Measurements from ENCODE around the gene HYPK.

Gene HYPK

GRCh38 chr15:43800286-43801141 is at the start of gene HYPK:
HYPK (plus strand) TSS chr15:43800599; CDS start chr15:43800623, 24 bp downstream.
- no peak for DNase-seq

GRCh38 chr15:43751885-43752284 is 48.5 kb upstream of the HYPK start:
- DNase-seq: no peak

- no peak for DNase-seq
These were observed 37.6 kb upstream of the HYPK start for GRCh38 chr15:43762824-43763223.

- DNase-seq: no peak
These were observed 36.5 kb upstream of the HYPK start for GRCh38 chr15:43763819-43764446.

- DNase-seq: no peak
These were observed 30.7 kb upstream of the HYPK start for GRCh38 chr15:43769584-43770228.

GRCh38 chr15:43771816-43772215 is 28.6 kb upstream of the HYPK start:
- no peak for DNase-seq

- no peak for DNase-seq
These were observed 27.8 kb upstream of the HYPK start for GRCh38 chr15:43772624-43773023.

GRCh38 chr15:43774062-43774461 is 26.3 kb upstream of the HYPK start:
- no peak for DNase-seq

GRCh38 chr15:43775411-43775965 is 24.9 kb upstream of the HYPK start:
- DNase-seq: peak; percentile 27

- DNase-seq: no peak
These were observed 24.2 kb upstream of the HYPK start for GRCh38 chr15:43776101-43776717.

- DNase-seq: no peak
These were observed 23.6 kb upstream of the HYPK start, which contains the start of gene ELL3 for GRCh38 chr15:43776718-43777266. ELL3 (minus strand) TSS chr15:43776966; CDS start chr15:43776901, 65 bp downstream.

GRCh38 chr15:43777267-43777914 is 23.0 kb upstream of the HYPK start:
- no peak for DNase-seq

GRCh38 chr15:43779016-43779415 is 21.4 kb upstream of the HYPK start:
- DNase-seq: no peak

- DNase-seq: no peak
These were observed 11.0 kb upstream of the HYPK start for GRCh38 chr15:43789409-43789808.

- peak; percentile 58 for DNase-seq
These were observed 8.2 kb upstream of the HYPK start, which contains the start of gene SERF2 for GRCh38 chr15:43791993-43792760. SERF2 (plus strand) TSS chr15:43792320; CDS start chr15:43792377, 57 bp downstream.

- no peak for DNase-seq
These were observed 7.5 kb upstream of the HYPK start for GRCh38 chr15:43792761-43793476.

- DNase-seq: no peak
These were observed 6.8 kb upstream of the HYPK start for GRCh38 chr15:43793647-43794046.

- DNase-seq: no peak
These were observed 5.9 kb upstream of the HYPK start for GRCh38 chr15:43794269-43795037.

- DNase-seq: no peak
These were observed 5.2 kb upstream of the HYPK start for GRCh38 chr15:43795197-43795596.

GRCh38 chr15:43795997-43796396 is 4.4 kb upstream of the HYPK start:
- DNase-seq: no peak
